Endodermal cell (in vitro differentiated cells): Measurements from ENCODE around the gene FAM117A. TPM values are rescaled to one million over a fixed set of nuclear protein-coding genes. Genes with fewer than 3 reads are reported as not detected.

Experiments used
- DNase-seq: peaks from one replicate; pipeline ENCODE4 v3.0.0-alpha.2; 2017
- H3K27ac ChIP-seq: 2 replicates; pipeline ENCODE4 v1.5.1; 2013; ENCODE audit warnings: mild to moderate bottlenecking, low read depth, low read length, moderate library complexity
- H3K27me3 ChIP-seq: 2 replicates; pipeline ENCODE4 v1.6.1; 2013; ENCODE audit warnings: mild to moderate bottlenecking, low read length, moderate library complexity; ENCODE audit not compliant: insufficient read depth, control insufficient read depth, poor library complexity, severe bottlenecking
- H3K36me3 ChIP-seq: 2 replicates; pipeline ENCODE4 v1.7.0; 2013; ENCODE audit warnings: mild to moderate bottlenecking, low read length, moderate library complexity; ENCODE audit not compliant: control insufficient read depth, insufficient read depth
- H3K4me1 ChIP-seq: one replicate; pipeline ENCODE4 v1.7.0; 2013; ENCODE audit warnings: low read length; ENCODE audit not compliant: control insufficient read depth, insufficient read depth
- H3K4me3 ChIP-seq: 2 replicates; pipeline ENCODE4 v1.5.1; 2013; ENCODE audit warnings: mild to moderate bottlenecking, low read length, moderate library complexity
- H3K9ac ChIP-seq: 2 replicates; pipeline ENCODE4 v1.6.1; 2013; ENCODE audit warnings: mild to moderate bottlenecking, low read length, moderate library complexity; ENCODE audit not compliant: poor library complexity, severe bottlenecking; ENCODE audit errors: extremely low read depth
- H3K9me3 ChIP-seq: 2 replicates; pipeline ENCODE4 v1.6.1; 2013; ENCODE audit warnings: mild to moderate bottlenecking, low read length, moderate library complexity; ENCODE audit not compliant: control insufficient read depth
- H3K27ac Mint-ChIP-seq: 2 replicates; pipeline ENCODE4 v1.8.0; 2020; ENCODE audit warnings: mixed read lengths
- H3K27me3 Mint-ChIP-seq: 2 replicates; pipeline ENCODE4 v1.8.0; 2021; ENCODE audit warnings: mild to moderate bottlenecking, mixed read lengths; ENCODE audit not compliant: insufficient read depth
- H3K36me3 Mint-ChIP-seq: 2 replicates; pipeline ENCODE4 v1.8.0; 2020; ENCODE audit warnings: low read depth, mixed read lengths
- H3K4me1 Mint-ChIP-seq: 2 replicates; pipeline ENCODE4 v1.8.0; 2020; ENCODE audit warnings: mixed read lengths
- H3K4me3 Mint-ChIP-seq: 2 replicates; pipeline ENCODE4 v1.8.0; 2020; ENCODE audit warnings: mild to moderate bottlenecking, moderate library complexity, mixed read lengths
- H3K9me3 Mint-ChIP-seq: 2 replicates; pipeline ENCODE4 v1.8.0; 2020; ENCODE audit warnings: mild to moderate bottlenecking, mixed read lengths
- CTCF ChIP-seq: fragments of 200-600 bp; sonication (generic); conservative IDR thresholded peaks from 2 replicates; pipeline ENCODE4 v1.5.0; 2021; ENCODE audit warnings: antibody characterized with exemption, mild to moderate bottlenecking
- WGBS, 2 experiments: methylation state at CpG; one replicate each; pipeline versions ENCODE4 v1.1.5 to v1.1.7; 2013; ENCODE audit warnings: missing lambda C conversion rate in 2 of 2, mixed read lengths in 1 of 2; ENCODE audit not compliant: insufficient coverage in 1 of 2, insufficient read length in 1 of 2; 5-methylcytosine and 5-hydroxymethylcytosine counted together
- total RNA-seq, 2 donors: library from RNA; stranded (reverse); fragmentation: NEBNext Ultra II Directional in 1 of 2; extraction: Animal tissue kit (Norgen Biotek cat#: 25700) in 1 of 2; gene quantifications; 2 replicates in 1 of 2; 3 replicates in 1 of 2; pipeline ENCODE4 v1.2.1, GENCODE V29; 2021

The FAM117A gene
- total RNA-seq, 2 donors from 2014 or later, result 15.4 to 16.8 TPM

GRCh38 chr17:49688848-49689247 is 75.1 kb downstream of the FAM117A start:
- Histone ChIP-seq H3K27ac (no peak overlapping the region), H3K27me3 (no peaks in the 10 kb centered on the region), H3K4me3 (no peak overlapping the region), H3K36me3 (no peaks in the 10 kb centered on the region), H3K4me1 (no peaks in the 10 kb centered on the region), H3K9me3 (no peaks in the 10 kb centered on the region), H3K9ac (no peak overlapping the region)
- H3K27ac Mint-ChIP-seq, result peak overlapping the region; percentile 18
- H3K36me3 Mint-ChIP-seq, result no peaks in the 10 kb centered on the region
- no peak for TF ChIP-seq CTCF
- peaks cover 13% of the 10 kb centered on the region for H3K27me3 Mint-ChIP-seq
- no peak overlapping the region for H3K4me3 Mint-ChIP-seq
- H3K9me3 Mint-ChIP-seq, result no peaks in the 10 kb centered on the region
- peak; percentile 40 for DNase-seq
- peaks cover 9% of the 10 kb centered on the region for H3K4me1 Mint-ChIP-seq
- 50 to 80% methylated on average over 2 to 4 of the region's 4 CpGs for WGBS, 2 experiments

DNA sequence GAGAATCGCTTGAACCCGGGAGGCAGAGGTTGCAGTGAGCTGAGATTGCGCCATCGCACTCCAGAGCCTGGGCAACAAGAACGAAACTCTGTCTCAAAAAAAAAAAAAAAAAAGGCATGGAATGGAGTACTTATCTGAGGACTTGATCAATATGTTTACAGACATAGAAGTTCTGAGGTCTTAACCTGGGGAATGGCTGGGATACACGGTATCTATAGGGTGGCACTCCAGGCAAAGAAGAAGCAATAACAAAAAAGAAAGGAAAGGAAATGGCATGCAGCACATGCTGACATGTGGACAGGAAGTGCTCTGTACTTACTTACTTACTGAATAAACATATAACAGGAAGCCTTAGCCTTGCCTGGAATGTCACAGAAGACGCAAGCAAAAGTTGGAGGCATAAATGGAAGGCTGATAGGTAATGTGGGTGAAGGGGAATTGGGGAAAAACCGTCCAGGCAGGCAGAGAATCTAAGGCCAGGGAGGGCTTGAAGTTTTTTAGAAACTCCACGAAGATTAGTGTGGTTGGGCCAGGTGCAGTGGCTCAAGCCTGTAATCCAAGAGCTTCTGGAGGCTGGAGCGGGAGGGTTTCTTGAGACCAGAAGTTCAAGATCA is 75.9 kb downstream of the FAM117A start:
- no peaks in the 10 kb centered on the region for H3K27me3 ChIP-seq
- Mint-ChIP-seq H3K27ac (no peak overlapping the region), H3K4me3 (no peak overlapping the region), H3K4me1 (peaks cover 9% of the 10 kb centered on the region), H3K27me3 (peaks cover 13% of the 10 kb centered on the region), H3K9me3 (no peaks in the 10 kb centered on the region), H3K36me3 (no peaks in the 10 kb centered on the region)
- WGBS, 2 experiments, result 83 to 89% methylated on average over 10 of the region's 10 CpGs
- no peaks in the 10 kb centered on the region for H3K4me1 ChIP-seq
- no peak overlapping the region for H3K9ac ChIP-seq
- no peak overlapping the region for H3K4me3 ChIP-seq
- no peaks in the 10 kb centered on the region for H3K9me3 ChIP-seq
- DNase-seq, result peak; percentile 42
- no peak overlapping the region for H3K27ac ChIP-seq
- no peaks in the 10 kb centered on the region for H3K36me3 ChIP-seq
- no peak for TF ChIP-seq CTCF

DNA sequence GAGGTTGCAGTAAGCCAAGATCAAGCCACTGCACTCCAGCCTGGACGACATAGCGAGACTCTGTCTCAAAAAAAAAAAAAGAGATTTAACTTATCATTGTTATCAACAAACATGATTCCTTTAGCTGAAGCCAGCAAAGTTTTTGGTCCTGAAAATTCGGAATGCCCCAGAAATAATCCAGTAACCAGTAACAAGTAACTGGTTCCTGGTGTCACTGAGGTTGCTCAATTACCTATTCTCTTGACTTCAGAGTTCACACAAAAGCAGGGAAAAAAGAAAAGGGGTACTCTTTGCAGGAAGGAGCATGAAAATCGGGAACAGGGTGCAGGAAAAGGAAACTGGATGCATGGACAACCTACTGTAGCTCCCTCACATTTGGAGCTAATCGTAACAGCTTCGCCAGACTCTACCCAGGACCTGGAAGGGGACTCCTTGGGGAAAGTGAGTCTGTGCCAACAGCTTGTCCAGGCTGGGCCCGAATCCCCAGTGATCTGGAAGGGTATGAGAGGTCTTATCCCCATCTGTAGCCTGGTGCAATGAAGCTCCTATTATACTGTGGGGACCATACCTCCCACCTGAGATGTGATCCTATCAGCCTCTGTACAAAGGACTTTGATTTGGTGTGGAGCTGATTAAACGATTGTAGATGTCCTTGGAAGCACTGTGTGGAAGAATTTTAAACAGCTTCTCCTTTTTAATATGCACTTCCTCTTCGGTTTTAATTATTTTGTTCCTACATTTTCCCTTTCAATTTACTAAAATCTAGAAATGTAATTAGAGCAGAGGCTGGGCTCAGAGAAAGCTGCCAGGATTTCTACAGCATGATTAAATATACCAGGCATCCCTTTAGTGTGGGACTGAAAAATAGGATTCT is 82.6 kb downstream of the FAM117A start:
- DNase-seq, result no peak
- Histone ChIP-seq H3K36me3 (no peaks in the 10 kb centered on the region), H3K27me3 (no peaks in the 10 kb centered on the region), H3K4me3 (no peak overlapping the region), H3K9ac (no peak overlapping the region), H3K4me1 (peaks cover 4% of the 10 kb centered on the region), H3K9me3 (peaks cover 4% of the 10 kb centered on the region), H3K27ac (no peak overlapping the region)
- no peak for TF ChIP-seq CTCF
- Mint-ChIP-seq H3K27ac (no peak overlapping the region), H3K9me3 (peaks cover 5% of the 10 kb centered on the region), H3K4me1 (peaks cover 7% of the 10 kb centered on the region), H3K4me3 (no peak overlapping the region), H3K27me3 (peaks cover 7% of the 10 kb centered on the region), H3K36me3 (peaks cover 3% of the 10 kb centered on the region)
- 89 to 91% methylated on average over 7 to 9 of the region's 9 CpGs for WGBS, 2 experiments
